K562 (cell line): ENCODE data around the gene WEE1. TPM values are rescaled to one million over a fixed set of nuclear protein-coding genes. Genes with fewer than 3 reads are reported as not detected.

Source experiments
- ATAC-seq: fragments of 200-7000 bp; cut with Tn5 transposase; 3 replicates; pipeline ENCODE4 v1.9.1; 2020; ENCODE audit warnings: moderate library complexity
- BruUV-seq: library from RNA; stranded (reverse); fragments of 400-500 nt; replicated peaks from 2 replicates; lab custom pipeline; 2021; lab: Mats Ljungman, UMichigan
- CTCF ChIA-PET: fragments of 300-600 bp; formaldehyde crosslinking; extraction: SDS; loops from one replicate; lab custom pipeline; 2021; ENCODE audit warnings: low intra/inter-chr PET ratio; lab: Yijun Ruan, JAX
- POLR2A ChIA-PET: fragments of 300-600, 350-650 bp; sonication (Branson Sonifier 250); formaldehyde crosslinking; extraction: SDS; loops from one replicate; lab custom pipeline; 2021; ENCODE audit warnings: antibody characterized with exemption, inconsistent platforms; lab: Yijun Ruan, JAX
- DNase-seq, 4 experiments: peaks; one replicate each; pipeline versions ENCODE4 v3.0.0 to v3.0.0-alpha.2; 2011 to 2018; ENCODE audit warnings: low spot score in 3 of 4, mixed read lengths in 3 of 4; ENCODE audit errors: extremely low read depth in 1 of 4
- FAIRE-seq: peaks from 2 replicates; lab custom pipeline; 2011; peaks lifted over from hg19 to GRCh38; lab: Jason Lieb, UNC
- H2AFZ ChIP-seq: 2 replicates; pipeline ENCODE4 v1.6.0; 2011; ENCODE audit warnings: low read depth, low read length, control low read depth, inconsistent platforms
- H3K27ac ChIP-seq: fragments of 200-600 bp; 3 replicates; pipeline ENCODE4 v1.8.0; 2011; ENCODE audit warnings: low read depth, mild to moderate bottlenecking, control low read depth, inconsistent platforms, low read length, moderate library complexity, mixed read lengths; ENCODE audit errors: extremely low read depth
- H3K27me3 ChIP-seq, 2 experiments: fragments of 300-600 bp in 1 of 2; 2 replicates in 1 of 2; 3 replicates in 1 of 2; pipeline versions ENCODE4 v1.6.0 to v1.8.0; 2011; ENCODE audit warnings: inconsistent platforms in 2 of 2, low read length in 2 of 2, mild to moderate bottlenecking in 1 of 2, mixed read lengths in 1 of 2, moderate library complexity in 1 of 2; ENCODE audit not compliant: control insufficient read depth in 2 of 2, insufficient read depth in 2 of 2
- H3K36me3 ChIP-seq: fragments of 300-600 bp; 3 replicates; pipeline ENCODE4 v1.8.0; 2011; ENCODE audit warnings: mild to moderate bottlenecking, low read length, inconsistent platforms; ENCODE audit not compliant: control insufficient read depth, insufficient read depth
- H3K4me1 ChIP-seq, 2 experiments: fragments of 200-600 bp in 1 of 2; replicated peaks in 1 of 2; 2 replicates in 1 of 2; 3 replicates in 1 of 2; pipeline versions ENCODE4 v1.5.1 to v1.8.0; 2011; ENCODE audit warnings: inconsistent platforms in 2 of 2, low read length in 2 of 2, mild to moderate bottlenecking in 1 of 2, mixed read lengths in 1 of 2, moderate library complexity in 1 of 2; ENCODE audit not compliant: control insufficient read depth in 2 of 2, insufficient read depth in 2 of 2
- H3K4me2 ChIP-seq: 2 replicates; pipeline ENCODE4 v1.6.1; 2011; ENCODE audit warnings: low read length, control low read depth, inconsistent platforms, mixed read lengths; ENCODE audit not compliant: insufficient read depth
- H3K4me3 ChIP-seq: fragments of 200-600 bp; sonication (generic), shearing (Covaris generic); 2 replicates; pipeline ENCODE4 v1.5.1; 2016; ENCODE audit warnings: control low read depth, inconsistent platforms
- H3K79me2 ChIP-seq: fragments of 200-600 bp; 3 replicates; pipeline ENCODE4 v1.8.0; 2011; ENCODE audit warnings: low read length, inconsistent platforms; ENCODE audit not compliant: control insufficient read depth, insufficient read depth
- H3K9ac ChIP-seq, 2 experiments: 2 replicates each; pipeline versions ENCODE4 v1.6.0 to v1.6.1; 2011; ENCODE audit warnings: low read depth in 2 of 2, low read length in 2 of 2, control low read depth in 1 of 2, inconsistent platforms in 1 of 2, mild to moderate bottlenecking in 1 of 2, mixed read lengths in 1 of 2; ENCODE audit not compliant: insufficient read depth in 1 of 2
- H3K9me1 ChIP-seq: one replicate; pipeline ENCODE4 v1.6.0; 2011; ENCODE audit warnings: inconsistent platforms, mild to moderate bottlenecking, low read length, moderate library complexity; ENCODE audit not compliant: control insufficient read depth, insufficient read depth
- H3K9me3 ChIP-seq: replicated peaks from 2 replicates; pipeline ENCODE4 v1.5.1; 2011; ENCODE audit warnings: low read depth, low read length, inconsistent platforms; ENCODE audit not compliant: control insufficient read depth, insufficient read depth
- H4K20me1 ChIP-seq: replicated peaks from 2 replicates; pipeline ENCODE4 v1.6.1; 2011; ENCODE audit warnings: low read length, inconsistent platforms, mixed read lengths; ENCODE audit not compliant: control insufficient read depth, insufficient read depth
- BRD9 ChIP-seq: fragments of 450-650 bp; IDR thresholded peaks from 2 replicates; pipeline ENCODE4 v1.6.1; 2018; ENCODE audit warnings: low read depth; ENCODE audit not compliant: partially characterized antibody
- JUND ChIP-seq, 2 experiments: IDR thresholded peaks; 2 replicates in 1 of 2; 3 replicates in 1 of 2; pipeline ENCODE4 v1.6.1; 2011; ENCODE audit warnings: borderline replicate concordance in 2 of 2, low read depth in 2 of 2, low read length in 2 of 2, improper control_type of control experiment in 1 of 2, missing biosample characterization in 1 of 2, missing genetic modification characterization in 1 of 2, missing genetic modification reagents in 1 of 2
- POLR2AphosphoS2 ChIP-seq: IDR thresholded peaks from 2 replicates; pipeline ENCODE4 v1.6.1; 2012; ENCODE audit warnings: low read length, improper control_type of control experiment
- RCOR1 ChIP-seq, 2 experiments: IDR thresholded peaks; 2 replicates each; pipeline ENCODE4 v1.6.1; 2012; ENCODE audit warnings: low read depth in 2 of 2, low read length in 2 of 2, borderline replicate concordance in 1 of 2, improper control_type of control experiment in 1 of 2
- ZEB2 ChIP-seq: fragments of 450-650 bp; IDR thresholded peaks from 2 replicates; pipeline ENCODE4 v1.6.1; 2016
- WGBS: fragments of 100-300 bp; shearing (Covaris generic); methylation state at CpG from one replicate; pipeline ENCODE4 v1.1.6; 2016; ENCODE audit warnings: low coverage, mixed read lengths; ENCODE audit not compliant: insufficient coverage; ENCODE audit errors: missing lambda C conversion rate; 5-methylcytosine and 5-hydroxymethylcytosine counted together
- in situ Hi-C: fragments of 300-500 bp; cut with MboI; formaldehyde crosslinking; loops from 4 replicates; pipeline ENCODE4 v1.15.0; 2018; ENCODE audit warnings: inconsistent platforms, mixed read lengths
- intact Hi-C: fragments of 100-400 bp; cut with micrococcal nuclease; formaldehyde crosslinking; loops from 2 replicates; pipeline ENCODE4 v1.14.2; 2022
- polyA plus RNA-seq, 8 experiments: library from polyadenylated mRNA; depleted of rRNA in 4 of 8; stranded (reverse) in 5 of 8; unstranded in 3 of 8; fragments of >200 nt; fragmentation: Nextera tagmentation in 2 of 8; fragmentation: Illumina TruSeq in 1 of 8; extraction: Ambion mirVana in 2 of 8; extraction: Trizol in 1 of 8; gene quantifications; 2 replicates each; pipeline versions ENCODE4 v1.2.1 to v1.2.3, GENCODE V29; 2011 to 2014; ENCODE audit warnings: inconsistent platforms in 1 of 8, missing spikeins in 1 of 8
- total RNA-seq, 7 experiments: library from RNA; depleted of rRNA in 6 of 7; stranded (reverse); fragments of >200 nt in 6 of 7; fragmentation: Illumina TruSeq in 2 of 7; extraction: Trizol in 2 of 7; gene quantifications; 2 replicates each; pipeline versions ENCODE4 v1.2.1 to v1.2.3, GENCODE V29; 2011 to 2021; ENCODE audit warnings: low replicate concordance in 1 of 7
- TF ChIP-seq, protein P1 (sequence below): fragments of 450-650 bp; IDR thresholded peaks from 2 replicates; pipeline ENCODE4 v1.7.1; 2018; ENCODE audit warnings: mild to moderate bottlenecking, low read depth; ENCODE audit not compliant: partially characterized antibody
- TF ChIP-seq, protein P2 (sequence below): fragments of 450-650 bp; IDR thresholded peaks from 2 replicates; pipeline ENCODE4 v1.6.1; 2017; ENCODE audit warnings: antibody characterized with exemption, mild to moderate bottlenecking
- TF ChIP-seq, protein P3 (sequence below): conservative IDR thresholded peaks from 2 replicates; pipeline ENCODE4 v1.6.1; 2011; ENCODE audit warnings: low read depth, mild to moderate bottlenecking, low read length; ENCODE audit not compliant: control insufficient read depth
- TF ChIP-seq, protein P4 (sequence below): fragments of 250-450 bp; sonication (Bioruptor Pico); IDR thresholded peaks from 2 replicates; pipeline ENCODE4 v1.4.0; 2020; ENCODE audit warnings: mild to moderate bottlenecking, moderate library complexity

Gene WEE1
- total and polyA plus RNA-seq, 9 of the 15 experiments (the other 6 are each of a cell fraction or from before 2014, with no cell fraction given), result 21.9 to 99.0 (median 67.4) TPM

- Histone ChIP-seq H2AFZ (peak overlapping the region; percentile 94), H3K4me1 (peaks cover 23 to 26% of the 10 kb centered on the region in 2 experiments; a peak in 4 of 5 replicates), H3K4me3 (no peak overlapping the region), H4K20me1 (no peaks in the 10 kb centered on the region), H3K27ac (peak overlapping the region; percentile 80), H3K9me1 (no peaks in the 10 kb centered on the region), H3K9me3 (no peaks in the 10 kb centered on the region), H3K9ac (peak overlapping the region; percentile 66 to 86), H3K79me2 (no peaks in the 10 kb centered on the region), H3K4me2 (peak overlapping the region; percentile 65; the same call in 1 of the 2 replicates), H3K36me3 (peaks cover 21% of the 10 kb centered on the region; the same call in 2 of the 3 replicates), H3K27me3 (no peaks in the 10 kb centered on the region)
- ATAC-seq (peak; percentile 87), FAIRE-seq (peak; percentile 15), DNase-seq (peak; percentile 49 to 81 (median 65))
- no TSS peak for BruUV-seq
- POLR2A ChIA-PET, result interaction anchor here (0.8 to 3.5 kb wide), 8 partner anchors 9 to 69 kb away, joined by 3 to 18 read pairs (median 4); partner anchors contain the start of gene ZNF143
- CTCF ChIA-PET, result interaction anchor here (0.7 kb wide), 1 partner anchor 123 kb away, joined by 6 read pairs; no protein-coding TSS in a partner anchor
- intact Hi-C loops, result no loop called here
- in situ Hi-C loops, result no loop called here
- WGBS, result 15% methylated on average over 3 of the region's 3 CpGs
- 0 out of 2 replicates have a peak, but pooled peaks have one; percentile 11 for TF ChIP-seq JUND (IDR thresholded peaks at IDR 0.05; ENCODE audit: borderline replicate concordance, low read depth, low read length)
- TF ChIP-seq JUND (tag; IDR thresholded peaks at IDR 0.05; ENCODE audit: borderline replicate concordance, low read depth, low read length), result no peak
- TF ChIP-seq, protein P1, sequence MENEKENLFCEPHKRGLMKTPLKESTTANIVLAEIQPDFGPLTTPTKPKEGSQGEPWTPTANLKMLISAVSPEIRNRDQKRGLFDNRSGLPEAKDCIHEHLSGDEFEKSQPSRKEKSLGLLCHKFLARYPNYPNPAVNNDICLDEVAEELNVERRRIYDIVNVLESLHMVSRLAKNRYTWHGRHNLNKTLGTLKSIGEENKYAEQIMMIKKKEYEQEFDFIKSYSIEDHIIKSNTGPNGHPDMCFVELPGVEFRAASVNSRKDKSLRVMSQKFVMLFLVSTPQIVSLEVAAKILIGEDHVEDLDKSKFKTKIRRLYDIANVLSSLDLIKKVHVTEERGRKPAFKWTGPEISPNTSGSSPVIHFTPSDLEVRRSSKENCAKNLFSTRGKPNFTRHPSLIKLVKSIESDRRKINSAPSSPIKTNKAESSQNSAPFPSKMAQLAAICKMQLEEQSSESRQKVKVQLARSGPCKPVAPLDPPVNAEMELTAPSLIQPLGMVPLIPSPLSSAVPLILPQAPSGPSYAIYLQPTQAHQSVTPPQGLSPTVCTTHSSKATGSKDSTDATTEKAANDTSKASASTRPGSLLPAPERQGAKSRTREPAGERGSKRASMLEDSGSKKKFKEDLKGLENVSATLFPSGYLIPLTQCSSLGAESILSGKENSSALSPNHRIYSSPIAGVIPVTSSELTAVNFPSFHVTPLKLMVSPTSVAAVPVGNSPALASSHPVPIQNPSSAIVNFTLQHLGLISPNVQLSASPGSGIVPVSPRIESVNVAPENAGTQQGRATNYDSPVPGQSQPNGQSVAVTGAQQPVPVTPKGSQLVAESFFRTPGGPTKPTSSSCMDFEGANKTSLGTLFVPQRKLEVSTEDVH, result no peak
- TF ChIP-seq, protein P2, sequence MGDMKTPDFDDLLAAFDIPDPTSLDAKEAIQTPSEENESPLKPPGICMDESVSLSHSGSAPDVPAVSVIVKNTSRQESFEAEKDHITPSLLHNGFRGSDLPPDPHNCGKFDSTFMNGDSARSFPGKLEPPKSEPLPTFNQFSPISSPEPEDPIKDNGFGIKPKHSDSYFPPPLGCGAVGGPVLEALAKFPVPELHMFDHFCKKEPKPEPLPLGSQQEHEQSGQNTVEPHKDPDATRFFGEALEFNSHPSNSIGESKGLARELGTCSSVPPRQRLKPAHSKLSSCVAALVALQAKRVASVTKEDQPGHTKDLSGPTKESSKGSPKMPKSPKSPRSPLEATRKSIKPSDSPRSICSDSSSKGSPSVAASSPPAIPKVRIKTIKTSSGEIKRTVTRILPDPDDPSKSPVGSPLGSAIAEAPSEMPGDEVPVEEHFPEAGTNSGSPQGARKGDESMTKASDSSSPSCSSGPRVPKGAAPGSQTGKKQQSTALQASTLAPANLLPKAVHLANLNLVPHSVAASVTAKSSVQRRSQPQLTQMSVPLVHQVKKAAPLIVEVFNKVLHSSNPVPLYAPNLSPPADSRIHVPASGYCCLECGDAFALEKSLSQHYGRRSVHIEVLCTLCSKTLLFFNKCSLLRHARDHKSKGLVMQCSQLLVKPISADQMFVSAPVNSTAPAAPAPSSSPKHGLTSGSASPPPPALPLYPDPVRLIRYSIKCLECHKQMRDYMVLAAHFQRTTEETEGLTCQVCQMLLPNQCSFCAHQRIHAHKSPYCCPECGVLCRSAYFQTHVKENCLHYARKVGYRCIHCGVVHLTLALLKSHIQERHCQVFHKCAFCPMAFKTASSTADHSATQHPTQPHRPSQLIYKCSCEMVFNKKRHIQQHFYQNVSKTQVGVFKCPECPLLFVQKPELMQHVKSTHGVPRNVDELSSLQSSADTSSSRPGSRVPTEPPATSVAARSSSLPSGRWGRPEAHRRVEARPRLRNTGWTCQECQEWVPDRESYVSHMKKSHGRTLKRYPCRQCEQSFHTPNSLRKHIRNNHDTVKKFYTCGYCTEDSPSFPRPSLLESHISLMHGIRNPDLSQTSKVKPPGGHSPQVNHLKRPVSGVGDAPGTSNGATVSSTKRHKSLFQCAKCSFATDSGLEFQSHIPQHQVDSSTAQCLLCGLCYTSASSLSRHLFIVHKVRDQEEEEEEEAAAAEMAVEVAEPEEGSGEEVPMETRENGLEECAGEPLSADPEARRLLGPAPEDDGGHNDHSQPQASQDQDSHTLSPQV, result no peak
- TF ChIP-seq, protein P3, sequence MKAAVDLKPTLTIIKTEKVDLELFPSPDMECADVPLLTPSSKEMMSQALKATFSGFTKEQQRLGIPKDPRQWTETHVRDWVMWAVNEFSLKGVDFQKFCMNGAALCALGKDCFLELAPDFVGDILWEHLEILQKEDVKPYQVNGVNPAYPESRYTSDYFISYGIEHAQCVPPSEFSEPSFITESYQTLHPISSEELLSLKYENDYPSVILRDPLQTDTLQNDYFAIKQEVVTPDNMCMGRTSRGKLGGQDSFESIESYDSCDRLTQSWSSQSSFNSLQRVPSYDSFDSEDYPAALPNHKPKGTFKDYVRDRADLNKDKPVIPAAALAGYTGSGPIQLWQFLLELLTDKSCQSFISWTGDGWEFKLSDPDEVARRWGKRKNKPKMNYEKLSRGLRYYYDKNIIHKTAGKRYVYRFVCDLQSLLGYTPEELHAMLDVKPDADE, result no peak
- TF ChIP-seq, protein P4, sequence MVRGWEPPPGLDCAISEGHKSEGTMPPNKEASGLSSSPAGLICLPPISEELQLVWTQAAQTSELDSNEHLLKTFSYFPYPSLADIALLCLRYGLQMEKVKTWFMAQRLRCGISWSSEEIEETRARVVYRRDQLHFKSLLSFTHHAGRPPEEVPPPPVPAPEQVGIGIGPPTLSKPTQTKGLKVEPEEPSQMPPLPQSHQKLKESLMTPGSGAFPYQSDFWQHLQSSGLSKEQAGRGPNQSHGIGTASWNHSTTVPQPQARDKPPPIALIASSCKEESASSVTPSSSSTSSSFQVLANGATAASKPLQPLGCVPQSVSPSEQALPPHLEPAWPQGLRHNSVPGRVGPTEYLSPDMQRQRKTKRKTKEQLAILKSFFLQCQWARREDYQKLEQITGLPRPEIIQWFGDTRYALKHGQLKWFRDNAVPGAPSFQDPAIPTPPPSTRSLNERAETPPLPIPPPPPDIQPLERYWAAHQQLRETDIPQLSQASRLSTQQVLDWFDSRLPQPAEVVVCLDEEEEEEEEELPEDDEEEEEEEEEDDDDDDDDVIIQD (CRISPR knock-in tag), result no peak
- TF ChIP-seq BRD9, result no peak
- 0 out of 4 replicates have a peak, but pooled peaks of 1 of the 2 experiments have one; percentile 26 for TF ChIP-seq RCOR1 (IDR thresholded peaks at IDR 0.05; ENCODE audit: borderline replicate concordance in 1 of 2, low read depth in 2 of 2, low read length in 2 of 2)
- TF ChIP-seq ZEB2, result no peak
- no peak for TF ChIP-seq POLR2AphosphoS2
Measured at GRCh38 chr11:9529334-9529650, 44.2 kb upstream of the WEE1 start.
